Loucy (cell line): ENCODE measurements around the gene DRC1.

ENCODE experiments used
- H2AFZ ChIP-seq: fragments of 200-600 bp; sonication (generic); 2 replicates; pipeline ENCODE4 v1.6.0; 2016; ENCODE audit warnings: antibody characterized with exemption, mild to moderate bottlenecking, low read length, moderate library complexity
- H3F3A ChIP-seq: fragments of 200-600 bp; 2 replicates; pipeline ENCODE4 v1.6.0; 2016; ENCODE audit warnings: antibody characterized with exemption, low read depth, mild to moderate bottlenecking
- H3K27me3 ChIP-seq: fragments of 200-600 bp; sonication (generic); 2 replicates; pipeline ENCODE4 v1.6.1; 2014; ENCODE audit warnings: low read length, mild to moderate bottlenecking; ENCODE audit not compliant: insufficient read depth, poor library complexity, severe bottlenecking
- H3K36me3 ChIP-seq: fragments of 200-600 bp; sonication (generic); 2 replicates; pipeline ENCODE4 v1.6.1; 2016; ENCODE audit warnings: low read length; ENCODE audit not compliant: insufficient read depth
- H3K4me1 ChIP-seq: fragments of 200-600 bp; sonication (generic); 2 replicates; pipeline ENCODE4 v1.5.1; 2014; ENCODE audit warnings: low read length, mild to moderate bottlenecking; ENCODE audit not compliant: insufficient read depth, poor library complexity, severe bottlenecking
- H3K4me2 ChIP-seq: fragments of 200-600 bp; sonication (generic); 2 replicates; pipeline ENCODE4 v1.6.0; 2014; ENCODE audit warnings: antibody characterized with exemption, low read length, low read depth, mild to moderate bottlenecking; ENCODE audit not compliant: poor library complexity, severe bottlenecking
- H3K4me3 ChIP-seq: fragments of 200-600 bp; sonication (generic); 2 replicates; pipeline ENCODE4 v1.5.1; 2014; ENCODE audit warnings: low read length, mild to moderate bottlenecking, mixed read lengths; ENCODE audit not compliant: poor library complexity, severe bottlenecking
- H3K79me2 ChIP-seq: fragments of 200-600 bp; sonication (generic); 2 replicates; pipeline ENCODE4 v1.6.1; 2014; ENCODE audit warnings: low read length; ENCODE audit not compliant: insufficient read depth
- H3K9ac ChIP-seq: fragments of 200-600 bp; sonication (generic); 2 replicates; pipeline ENCODE4 v1.6.0; 2014; ENCODE audit warnings: mild to moderate bottlenecking, low read depth, low read length, moderate library complexity; ENCODE audit not compliant: poor library complexity, severe bottlenecking
- H3K9me2 ChIP-seq: fragments of 200-600 bp; sonication (generic); replicated peaks from 2 replicates; pipeline ENCODE4 v1.6.1; 2016; ENCODE audit warnings: low read depth, low read length, mixed read lengths
- H3K9me3 ChIP-seq: fragments of 200-600 bp; sonication (generic); 2 replicates; pipeline ENCODE4 v1.6.1; 2014; ENCODE audit warnings: mild to moderate bottlenecking, antibody characterized with exemption, low read length, low read depth; ENCODE audit not compliant: insufficient read depth
- H4K20me1 ChIP-seq: fragments of 200-600 bp; sonication (generic); 2 replicates; pipeline ENCODE4 v1.6.0; 2014; ENCODE audit warnings: antibody characterized with exemption, low read length, mild to moderate bottlenecking; ENCODE audit not compliant: insufficient read depth, poor library complexity, severe bottlenecking
- CTCF ChIP-seq: fragments of 200-600 bp; sonication (generic); conservative IDR thresholded peaks from 2 replicates; pipeline ENCODE4 v1.5.1; 2014; ENCODE audit warnings: mild to moderate bottlenecking, antibody characterized with exemption, low read length
- EZH2phosphoT487 ChIP-seq: fragments of 200-600 bp; IDR thresholded peaks from 2 replicates; pipeline ENCODE4 v1.6.1; 2018; ENCODE audit warnings: antibody characterized with exemption, mild to moderate bottlenecking, moderate library complexity, borderline replicate concordance

The DRC1 gene

GRCh38 chr2:26483027-26483326, 81.3 kb downstream of the DRC1 start:
- no peak overlapping the region for H3K9ac ChIP-seq
- TF ChIP-seq CTCF: no peak
- no peak for TF ChIP-seq EZH2phosphoT487
- no peaks in the 10 kb centered on the region for H4K20me1 ChIP-seq
- peaks cover 3% of the 10 kb centered on the region for H3K4me1 ChIP-seq
- H3K9me2 ChIP-seq: no peaks in the 10 kb centered on the region
- H3K4me3 ChIP-seq: no peak overlapping the region
- no peak overlapping the region for H3K4me2 ChIP-seq
- H3K9me3 ChIP-seq: no peaks in the 10 kb centered on the region
- no peak overlapping the region for H2AFZ ChIP-seq
- no peaks in the 10 kb centered on the region for H3F3A ChIP-seq
- H3K36me3 ChIP-seq: no peaks in the 10 kb centered on the region
- no peaks in the 10 kb centered on the region for H3K79me2 ChIP-seq
- no peaks in the 10 kb centered on the region for H3K27me3 ChIP-seq

GRCh38 chr2:26483516-26483915, 81.8 kb downstream of the DRC1 start:
- Histone ChIP-seq H3K4me2 (no peak overlapping the region), H3K79me2 (no peaks in the 10 kb centered on the region), H3K9me2 (no peaks in the 10 kb centered on the region), H3K9ac (no peak overlapping the region), H3K9me3 (no peaks in the 10 kb centered on the region), H3F3A (no peaks in the 10 kb centered on the region), H3K36me3 (no peaks in the 10 kb centered on the region), H3K4me3 (no peak overlapping the region), H2AFZ (no peak overlapping the region), H3K4me1 (no peaks in the 10 kb centered on the region), H4K20me1 (no peaks in the 10 kb centered on the region), H3K27me3 (no peaks in the 10 kb centered on the region)
- TF ChIP-seq EZH2phosphoT487 (no peak), CTCF (no peak)

GRCh38 chr2:26483957-26484565, 82.3 kb downstream of the DRC1 start:
- Histone ChIP-seq H3K4me3 (no peak overlapping the region), H3K9ac (no peak overlapping the region), H3K9me2 (no peaks in the 10 kb centered on the region), H3K4me2 (no peak overlapping the region), H3K79me2 (no peaks in the 10 kb centered on the region), H3K4me1 (no peaks in the 10 kb centered on the region), H3K36me3 (no peaks in the 10 kb centered on the region), H2AFZ (no peak overlapping the region), H4K20me1 (no peaks in the 10 kb centered on the region), H3F3A (no peaks in the 10 kb centered on the region), H3K9me3 (no peaks in the 10 kb centered on the region), H3K27me3 (no peaks in the 10 kb centered on the region)
- no peak for TF ChIP-seq CTCF
- no peak for TF ChIP-seq EZH2phosphoT487
